T-helper 2 cell (primary cell): Measurements from ENCODE around the gene NOXRED1.
A peak's percentile ranks its signal among the peaks of the same experiment; 100 is the strongest.

Source experiments
- DNase-seq, 5 experiments: peaks; one replicate each; pipeline versions ENCODE4 v3.0.0 to v3.0.0-alpha.2; 2012 to 2022

Gene NOXRED1

GRCh38 chr14:77407158-77407557 lies 16.2 kb downstream of the NOXRED1 start:
- peak in 1 of 5 experiments; percentile 14 for DNase-seq

- peak in 1 of 5 experiments; percentile 23 for DNase-seq
Observed at GRCh38 chr14:77406718-77407117, 16.6 kb downstream of the NOXRED1 start.

GRCh38 chr14:77406086-77406485 lies 17.2 kb downstream of the NOXRED1 start:
- DNase-seq = no peak

- no peak for DNase-seq
Observed at GRCh38 chr14:77403768-77404167, 19.6 kb downstream of the NOXRED1 start.

- DNase-seq = peak in 1 of 5 experiments; percentile 5
Observed at GRCh38 chr14:77400216-77400615, 23.1 kb downstream of the NOXRED1 start.

GRCh38 chr14:77390188-77390587 lies 33.1 kb downstream of the NOXRED1 start:
- DNase-seq = no peak

- DNase-seq = no peak
Observed at GRCh38 chr14:77378701-77379100, 44.6 kb downstream of the NOXRED1 start.

- no peak for DNase-seq
Observed at GRCh38 chr14:77377502-77377844, 45.9 kb downstream of the NOXRED1 start.

- peak; percentile 67 to 85 (median 79) for DNase-seq
Observed at GRCh38 chr14:77376771-77377501, 46.4 kb downstream of the NOXRED1 start, which contains the start of the genes SAMD15 and TMED8. Gene SAMD15, plus strand, starts transcription at chr14:77377379. Its CDS starts 40 bp downstream, at chr14:77377419. Gene TMED8, minus strand, starts transcription at chr14:77377094. Its CDS starts 41 bp downstream, at chr14:77377053.

- peak in 3 of 5 experiments; percentile 10 to 49 (median 12) for DNase-seq
Observed at GRCh38 chr14:77375973-77376770, 47.2 kb downstream of the NOXRED1 start.

- DNase-seq = no peak
Observed at GRCh38 chr14:77375164-77375950, 48.0 kb downstream of the NOXRED1 start.

GRCh38 chr14:77372304-77372841 lies 51.0 kb downstream of the NOXRED1 start:
- DNase-seq = peak in 1 of 5 experiments; percentile 34

GRCh38 chr14:77369285-77369684 lies 54.0 kb downstream of the NOXRED1 start:
- DNase-seq = no peak

GRCh38 chr14:77364146-77364545 lies 59.2 kb downstream of the NOXRED1 start:
- no peak for DNase-seq

- DNase-seq = peak in 1 of 5 experiments; percentile 8
Observed at GRCh38 chr14:77359626-77360025, 63.7 kb downstream of the NOXRED1 start.

GRCh38 chr14:77356899-77357298 lies 66.4 kb downstream of the NOXRED1 start:
- DNase-seq = no peak

- DNase-seq = no peak
Observed at GRCh38 chr14:77355811-77356210, 67.5 kb downstream of the NOXRED1 start.

GRCh38 chr14:77353469-77354141 lies 69.7 kb downstream of the NOXRED1 start:
- no peak for DNase-seq

GRCh38 chr14:77347751-77348150 lies 75.6 kb downstream of the NOXRED1 start:
- DNase-seq = no peak

GRCh38 chr14:77346495-77346894 lies 76.8 kb downstream of the NOXRED1 start:
- DNase-seq = no peak

- no peak for DNase-seq
Observed at GRCh38 chr14:77344377-77344996, 78.8 kb downstream of the NOXRED1 start.
